Right ventricle myocardium superior (tissue), 1 donor: ENCODE measurements around the gene FOXR1. TPM values are rescaled to one million over a fixed set of nuclear protein-coding genes. Genes with fewer than 3 reads are reported as not detected.
"Not testable (repeated sequence)": the region's sequence is repeated elsewhere in the genome, so short reads cannot be mapped to it uniquely, and the experiment has no call there.

Source experiments
- ATAC-seq: fragments of 200-7000 bp; cut with Tn5 transposase; one replicate; pipeline ENCODE4 v1.9.1; 2020; ENCODE audit warnings: mild to moderate bottlenecking; ENCODE audit not compliant: poor library complexity
- DNase-seq: peaks from one replicate; pipeline ENCODE4 v3.0.0-alpha.2; 2020
- intact Hi-C: fragments of 100-400 bp; cut with DNase I; formaldehyde crosslinking; loops from one replicate; pipeline ENCODE4 v1.11.2; 2022
- total RNA-seq: library from RNA; stranded (reverse); fragmentation: NEBNext Ultra II Directional; extraction: Animal tissue kit (Norgen Biotek cat#: 25700); gene quantifications from one replicate; pipeline ENCODE4 v1.2.1, GENCODE V29; 2021
- donor health status: DM: no; HTN: yes; CAD: no; lungs with severe emphysema.

The FOXR1 gene
- total RNA-seq, 1 donor from 2014 or later, result not detected

- ATAC-seq, intact Hi-C loops, DNase-seq: not testable (repeated sequence)
These were observed 12.8 kb downstream of the FOXR1 start for GRCh38 chr11:118984337-118984736.

- ATAC-seq, result no peak
- DNase-seq, result no peak
- intact Hi-C loops, result no loop called here
These were observed 13.3 kb downstream of the FOXR1 start for GRCh38 chr11:118984825-118985224.

GRCh38 chr11:118988280-118988679 is 16.7 kb downstream of the FOXR1 start:
- DNase-seq (no peak), ATAC-seq (no peak)
- intact Hi-C loops, result no loop called here

- DNase-seq, intact Hi-C loops, ATAC-seq: not testable (repeated sequence)
These were observed 20.0 kb downstream of the FOXR1 start for GRCh38 chr11:118991486-118992038.

GRCh38 chr11:118996926-118997626 is 25.5 kb downstream of the FOXR1 start:
- DNase-seq (no peak), ATAC-seq (peak; percentile 44)
- intact Hi-C loops, result no loop called here

GRCh38 chr11:118997627-118998387 is 26.2 kb downstream of the FOXR1 start, which contains the start of gene CENATAC:
Gene CENATAC, plus strand, starts transcription at chr11:118998138. Its CDS starts 60 bp downstream, at chr11:118998198.
- peak; percentile 100 for ATAC-seq
- DNase-seq, result peak; percentile 98
- intact Hi-C loops, result loop anchor here (2.0 kb wide), 1 partner anchor 21 kb away; the partner anchor contains the start of genes RPS25 and TRAPPC4

GRCh38 chr11:118998388-118998717 is 26.8 kb downstream of the FOXR1 start:
- ATAC-seq (peak; percentile 34), DNase-seq (no peak)
- intact Hi-C loops, result loop anchor here (2.0 kb wide), 1 partner anchor 20 kb away; the partner anchor contains the start of genes RPS25 and TRAPPC4

GRCh38 chr11:118998822-118999221 is 27.3 kb downstream of the FOXR1 start:
- ATAC-seq (no peak), DNase-seq (no peak)
- intact Hi-C loops, result loop anchor here (2.0 kb wide), 1 partner anchor 20 kb away; the partner anchor contains the start of genes RPS25 and TRAPPC4

GRCh38 chr11:119000906-119001305 is 29.3 kb downstream of the FOXR1 start:
- DNase-seq, result no peak
- intact Hi-C loops, result no loop called here
- no peak for ATAC-seq

GRCh38 chr11:119006656-119007055 is 35.1 kb downstream of the FOXR1 start:
- DNase-seq (no peak), ATAC-seq (no peak)
- intact Hi-C loops, result no loop called here

GRCh38 chr11:119011476-119012053 is 40.0 kb downstream of the FOXR1 start:
- intact Hi-C loops, result no loop called here
- no peak for ATAC-seq
- DNase-seq, result no peak

GRCh38 chr11:119012629-119013170 is 41.1 kb downstream of the FOXR1 start:
- ATAC-seq, result no peak
- DNase-seq, result no peak
- intact Hi-C loops, result no loop called here

- DNase-seq (no peak), ATAC-seq (no peak)
- intact Hi-C loops, result no loop called here
These were observed 42.8 kb downstream of the FOXR1 start for GRCh38 chr11:119014209-119014924.

- no peak for DNase-seq
- intact Hi-C loops, result no loop called here
- ATAC-seq, result no peak
These were observed 43.6 kb downstream of the FOXR1 start for GRCh38 chr11:119015054-119015611.

GRCh38 chr11:119016216-119017009 is 44.9 kb downstream of the FOXR1 start:
- ATAC-seq, result no peak
- intact Hi-C loops, result no loop called here

GRCh38 chr11:119017377-119017776 is 45.8 kb downstream of the FOXR1 start:
- ATAC-seq, DNase-seq, intact Hi-C loops: not testable (repeated sequence)

More at GRCh38 chr11:119016216-119017009, 44.9 kb downstream of the FOXR1 start:
- DNase-seq, result no peak
